Measurements from ENCODE around the gene RNASEH2B.

GRCh38 chr13:50892210-50892944 lies 17.2 kb upstream of the RNASEH2B start:
- TF ChIP-seq SMAD2 (IDR thresholded peaks at IDR 0.05; ENCODE audit: low read depth, low read length) (no peak), DACH1 (IDR thresholded peaks at IDR 0.05; ENCODE audit: partially characterized antibody) (no peak), POLR2AphosphoS5 (IDR thresholded peaks at IDR 0.05; ENCODE audit: control insufficient read depth, insufficient read depth, low read depth, low read length) (no peak), ZBTB33 (CRISPR knock-in tag; IDR thresholded peaks at IDR 0.05) (no peak), NR2C2 (CRISPR knock-in tag; IDR thresholded peaks at IDR 0.05) (no peak), NR2C2 (tag; IDR thresholded peaks at IDR 0.05) (no peak), FOSL1 (tag; conservative IDR thresholded peaks at IDR 0.05) (no peak), POLR2AphosphoS2 (IDR thresholded peaks at IDR 0.05; ENCODE audit: low read length) (no peak), ESRRA (IDR thresholded peaks at IDR 0.05; ENCODE audit: borderline replicate concordance, low read depth) (no peak)
- TF ChIP-seq, protein P1, sequence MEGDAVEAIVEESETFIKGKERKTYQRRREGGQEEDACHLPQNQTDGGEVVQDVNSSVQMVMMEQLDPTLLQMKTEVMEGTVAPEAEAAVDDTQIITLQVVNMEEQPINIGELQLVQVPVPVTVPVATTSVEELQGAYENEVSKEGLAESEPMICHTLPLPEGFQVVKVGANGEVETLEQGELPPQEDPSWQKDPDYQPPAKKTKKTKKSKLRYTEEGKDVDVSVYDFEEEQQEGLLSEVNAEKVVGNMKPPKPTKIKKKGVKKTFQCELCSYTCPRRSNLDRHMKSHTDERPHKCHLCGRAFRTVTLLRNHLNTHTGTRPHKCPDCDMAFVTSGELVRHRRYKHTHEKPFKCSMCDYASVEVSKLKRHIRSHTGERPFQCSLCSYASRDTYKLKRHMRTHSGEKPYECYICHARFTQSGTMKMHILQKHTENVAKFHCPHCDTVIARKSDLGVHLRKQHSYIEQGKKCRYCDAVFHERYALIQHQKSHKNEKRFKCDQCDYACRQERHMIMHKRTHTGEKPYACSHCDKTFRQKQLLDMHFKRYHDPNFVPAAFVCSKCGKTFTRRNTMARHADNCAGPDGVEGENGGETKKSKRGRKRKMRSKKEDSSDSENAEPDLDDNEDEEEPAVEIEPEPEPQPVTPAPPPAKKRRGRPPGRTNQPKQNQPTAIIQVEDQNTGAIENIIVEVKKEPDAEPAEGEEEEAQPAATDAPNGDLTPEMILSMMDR (IDR thresholded peaks at IDR 0.05 in 2 of 3, conservative IDR thresholded peaks at IDR 0.05 in 1 of 3; ENCODE audit: insufficient read depth in 2 of 3, low read depth in 1 of 3, low read length in 3 of 3) = no peak
- TF ChIP-seq, protein P2, sequence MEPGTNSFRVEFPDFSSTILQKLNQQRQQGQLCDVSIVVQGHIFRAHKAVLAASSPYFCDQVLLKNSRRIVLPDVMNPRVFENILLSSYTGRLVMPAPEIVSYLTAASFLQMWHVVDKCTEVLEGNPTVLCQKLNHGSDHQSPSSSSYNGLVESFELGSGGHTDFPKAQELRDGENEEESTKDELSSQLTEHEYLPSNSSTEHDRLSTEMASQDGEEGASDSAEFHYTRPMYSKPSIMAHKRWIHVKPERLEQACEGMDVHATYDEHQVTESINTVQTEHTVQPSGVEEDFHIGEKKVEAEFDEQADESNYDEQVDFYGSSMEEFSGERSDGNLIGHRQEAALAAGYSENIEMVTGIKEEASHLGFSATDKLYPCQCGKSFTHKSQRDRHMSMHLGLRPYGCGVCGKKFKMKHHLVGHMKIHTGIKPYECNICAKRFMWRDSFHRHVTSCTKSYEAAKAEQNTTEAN (CRISPR knock-in tag; IDR thresholded peaks at IDR 0.05) = no peak
- TF ChIP-seq, protein P3, sequence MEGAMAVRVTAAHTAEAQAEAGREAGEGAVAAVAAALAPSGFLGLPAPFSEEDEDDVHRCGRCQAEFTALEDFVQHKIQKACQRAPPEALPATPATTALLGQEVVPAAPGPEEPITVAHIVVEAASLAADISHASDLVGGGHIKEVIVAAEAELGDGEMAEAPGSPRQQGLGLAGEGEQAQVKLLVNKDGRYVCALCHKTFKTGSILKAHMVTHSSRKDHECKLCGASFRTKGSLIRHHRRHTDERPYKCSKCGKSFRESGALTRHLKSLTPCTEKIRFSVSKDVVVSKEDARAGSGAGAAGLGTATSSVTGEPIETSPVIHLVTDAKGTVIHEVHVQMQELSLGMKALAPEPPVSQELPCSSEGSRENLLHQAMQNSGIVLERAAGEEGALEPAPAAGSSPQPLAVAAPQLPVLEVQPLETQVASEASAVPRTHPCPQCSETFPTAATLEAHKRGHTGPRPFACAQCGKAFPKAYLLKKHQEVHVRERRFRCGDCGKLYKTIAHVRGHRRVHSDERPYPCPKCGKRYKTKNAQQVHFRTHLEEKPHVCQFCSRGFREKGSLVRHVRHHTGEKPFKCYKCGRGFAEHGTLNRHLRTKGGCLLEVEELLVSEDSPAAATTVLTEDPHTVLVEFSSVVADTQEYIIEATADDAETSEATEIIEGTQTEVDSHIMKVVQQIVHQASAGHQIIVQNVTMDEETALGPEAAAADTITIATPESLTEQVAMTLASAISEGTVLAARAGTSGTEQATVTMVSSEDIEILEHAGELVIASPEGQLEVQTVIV (CRISPR knock-in tag; IDR thresholded peaks at IDR 0.05; ENCODE audit: borderline replicate concordance) = no peak

Measured in K562 (cell line).